Osteocyte (in vitro differentiated cells): ENCODE data around the gene ZNF750. TPM values are rescaled to one million over a fixed set of nuclear protein-coding genes. Genes with fewer than 3 reads are reported as not detected.

Source experiments
- DNase-seq: peaks from one replicate; pipeline ENCODE4 v3.0.0; 2021; ENCODE audit warnings: mixed read lengths; ENCODE audit not compliant: unreplicated experiment; ENCODE audit errors: extremely low spot score
- H3K27ac Mint-ChIP-seq: one replicate; pipeline ENCODE4 v1.8.0; 2021; ENCODE audit warnings: mild to moderate bottlenecking, mixed read lengths; ENCODE audit not compliant: unreplicated experiment
- H3K27me3 Mint-ChIP-seq: one replicate; pipeline ENCODE4 v1.8.0; 2021; ENCODE audit warnings: mixed read lengths; ENCODE audit not compliant: unreplicated experiment
- H3K36me3 Mint-ChIP-seq: one replicate; pipeline ENCODE4 v1.8.0; 2021; ENCODE audit warnings: mixed read lengths; ENCODE audit not compliant: unreplicated experiment
- H3K4me1 Mint-ChIP-seq: one replicate; pipeline ENCODE4 v1.8.0; 2021; ENCODE audit warnings: mixed read lengths; ENCODE audit not compliant: unreplicated experiment
- H3K4me3 Mint-ChIP-seq: one replicate; pipeline ENCODE4 v1.8.0; 2021; ENCODE audit warnings: mild to moderate bottlenecking, moderate library complexity, mixed read lengths; ENCODE audit not compliant: unreplicated experiment
- H3K9me3 Mint-ChIP-seq: one replicate; pipeline ENCODE4 v1.8.0; 2021; ENCODE audit warnings: mixed read lengths; ENCODE audit not compliant: unreplicated experiment
- total RNA-seq: library from RNA; stranded (reverse); gene quantifications from 2 replicates; pipeline ENCODE4 v1.2.1, GENCODE V29; 2021
- TF ChIP-seq, protein P1 (sequence below): fragments of 200-600 bp; sonication (generic); IDR thresholded peaks from 2 replicates; pipeline ENCODE4 v1.5.0; 2021; ENCODE audit warnings: antibody characterized with exemption, mild to moderate bottlenecking, moderate library complexity

Gene ZNF750
- total RNA-seq, 1 donor from 2014 or later: not detected

DNA sequence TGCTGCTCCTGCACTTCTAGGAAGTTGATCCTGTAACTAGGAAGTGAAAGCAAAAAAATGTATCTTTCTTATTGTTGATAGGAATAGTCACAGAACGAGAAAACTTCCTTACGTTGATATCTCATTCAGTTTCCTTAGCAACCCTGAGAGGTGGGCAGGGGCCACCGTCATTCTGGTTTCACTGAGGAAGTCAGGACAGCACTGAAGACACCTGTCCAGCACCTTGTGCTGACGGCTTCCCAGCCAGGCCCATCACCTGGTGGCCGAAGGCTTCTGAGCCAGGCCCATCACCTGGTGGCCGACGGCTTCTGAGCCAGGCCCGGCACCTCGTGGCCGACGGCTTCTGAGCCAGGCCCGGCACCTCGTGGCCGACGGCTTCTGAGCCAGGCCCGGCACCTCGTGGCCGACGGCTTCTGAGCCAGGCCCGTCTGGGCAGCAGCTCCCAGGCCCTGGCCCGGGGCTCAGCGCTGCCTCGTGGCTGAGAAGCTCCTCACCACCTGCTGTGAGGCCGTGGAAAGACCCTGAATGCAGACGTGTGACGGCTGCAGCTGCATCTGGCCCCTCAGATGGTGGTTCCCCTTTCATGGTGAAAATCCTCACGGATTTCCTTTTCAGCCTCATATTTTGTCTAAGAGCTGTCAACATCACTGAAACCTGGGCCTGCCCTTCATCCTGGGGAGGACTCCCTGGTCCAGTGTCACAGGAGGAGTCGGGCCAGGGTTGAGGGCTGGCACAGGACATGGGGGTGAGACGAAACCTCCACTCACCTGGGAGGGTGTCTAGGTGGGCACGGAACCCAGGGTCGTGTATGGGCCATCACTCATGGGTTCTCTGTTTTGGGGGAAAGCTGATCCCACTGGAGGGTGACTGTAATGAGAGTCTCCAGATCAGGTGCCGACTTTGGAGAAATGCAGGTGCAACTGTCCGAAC is 33.0 kb upstream of the ZNF750 start:
- Mint-ChIP-seq H3K4me1 (peaks cover 14% of the 10 kb centered on the region), H3K36me3 (peaks cover 12% of the 10 kb centered on the region), H3K9me3 (no peaks in the 10 kb centered on the region), H3K27ac (no peak overlapping the region), H3K27me3 (no peaks in the 10 kb centered on the region), H3K4me3 (no peak overlapping the region)
- TF ChIP-seq, protein P1, sequence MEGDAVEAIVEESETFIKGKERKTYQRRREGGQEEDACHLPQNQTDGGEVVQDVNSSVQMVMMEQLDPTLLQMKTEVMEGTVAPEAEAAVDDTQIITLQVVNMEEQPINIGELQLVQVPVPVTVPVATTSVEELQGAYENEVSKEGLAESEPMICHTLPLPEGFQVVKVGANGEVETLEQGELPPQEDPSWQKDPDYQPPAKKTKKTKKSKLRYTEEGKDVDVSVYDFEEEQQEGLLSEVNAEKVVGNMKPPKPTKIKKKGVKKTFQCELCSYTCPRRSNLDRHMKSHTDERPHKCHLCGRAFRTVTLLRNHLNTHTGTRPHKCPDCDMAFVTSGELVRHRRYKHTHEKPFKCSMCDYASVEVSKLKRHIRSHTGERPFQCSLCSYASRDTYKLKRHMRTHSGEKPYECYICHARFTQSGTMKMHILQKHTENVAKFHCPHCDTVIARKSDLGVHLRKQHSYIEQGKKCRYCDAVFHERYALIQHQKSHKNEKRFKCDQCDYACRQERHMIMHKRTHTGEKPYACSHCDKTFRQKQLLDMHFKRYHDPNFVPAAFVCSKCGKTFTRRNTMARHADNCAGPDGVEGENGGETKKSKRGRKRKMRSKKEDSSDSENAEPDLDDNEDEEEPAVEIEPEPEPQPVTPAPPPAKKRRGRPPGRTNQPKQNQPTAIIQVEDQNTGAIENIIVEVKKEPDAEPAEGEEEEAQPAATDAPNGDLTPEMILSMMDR: no peak
- no peak for DNase-seq

DNA sequence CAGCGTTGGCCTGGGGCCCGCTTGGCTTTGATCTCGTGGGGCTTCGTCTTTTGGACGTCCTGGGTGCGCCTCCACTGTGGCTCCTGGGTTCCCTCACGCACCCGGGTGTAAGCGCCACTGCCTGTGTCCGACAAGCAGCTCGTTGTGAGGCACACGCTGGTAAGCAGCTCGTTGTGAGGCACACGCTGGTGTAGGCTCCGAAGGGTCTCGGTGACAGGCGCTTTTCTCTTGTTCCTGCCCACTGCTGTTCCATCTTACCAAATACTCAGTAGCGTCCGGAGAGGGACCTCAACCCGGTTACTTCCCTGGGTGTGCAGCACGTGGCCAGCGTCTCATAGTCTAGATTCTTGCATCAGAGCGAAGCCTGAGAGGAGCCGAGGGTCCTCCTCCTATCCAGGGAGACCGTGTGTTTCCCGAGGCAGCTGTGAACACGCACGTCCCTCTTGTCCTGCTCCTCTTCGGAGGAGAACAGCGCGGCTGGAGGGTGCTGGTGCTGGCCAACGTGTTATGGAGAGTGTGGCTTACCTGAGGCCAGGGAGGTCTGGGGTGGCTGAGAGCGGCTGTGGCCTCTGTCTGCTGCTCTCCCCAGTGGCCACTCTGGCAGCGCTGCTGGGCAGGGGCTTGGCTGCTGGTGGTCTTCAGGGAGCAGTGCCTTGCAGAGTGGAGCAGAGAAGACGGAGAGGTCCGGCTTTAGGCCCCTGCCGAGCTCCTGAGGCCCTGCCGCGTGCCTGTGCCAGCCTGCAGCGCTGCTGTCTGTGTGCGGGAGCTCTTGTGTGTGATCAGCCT is 32.1 kb upstream of the ZNF750 start:
- H3K4me3 Mint-ChIP-seq: no peak overlapping the region
- H3K27me3 Mint-ChIP-seq: no peaks in the 10 kb centered on the region
- H3K4me1 Mint-ChIP-seq: peaks cover 22% of the 10 kb centered on the region
- no peaks in the 10 kb centered on the region for H3K9me3 Mint-ChIP-seq
- H3K27ac Mint-ChIP-seq: no peak overlapping the region
- DNase-seq: no peak
- TF ChIP-seq, protein P1: no peak
- H3K36me3 Mint-ChIP-seq: peaks cover 12% of the 10 kb centered on the region

DNA sequence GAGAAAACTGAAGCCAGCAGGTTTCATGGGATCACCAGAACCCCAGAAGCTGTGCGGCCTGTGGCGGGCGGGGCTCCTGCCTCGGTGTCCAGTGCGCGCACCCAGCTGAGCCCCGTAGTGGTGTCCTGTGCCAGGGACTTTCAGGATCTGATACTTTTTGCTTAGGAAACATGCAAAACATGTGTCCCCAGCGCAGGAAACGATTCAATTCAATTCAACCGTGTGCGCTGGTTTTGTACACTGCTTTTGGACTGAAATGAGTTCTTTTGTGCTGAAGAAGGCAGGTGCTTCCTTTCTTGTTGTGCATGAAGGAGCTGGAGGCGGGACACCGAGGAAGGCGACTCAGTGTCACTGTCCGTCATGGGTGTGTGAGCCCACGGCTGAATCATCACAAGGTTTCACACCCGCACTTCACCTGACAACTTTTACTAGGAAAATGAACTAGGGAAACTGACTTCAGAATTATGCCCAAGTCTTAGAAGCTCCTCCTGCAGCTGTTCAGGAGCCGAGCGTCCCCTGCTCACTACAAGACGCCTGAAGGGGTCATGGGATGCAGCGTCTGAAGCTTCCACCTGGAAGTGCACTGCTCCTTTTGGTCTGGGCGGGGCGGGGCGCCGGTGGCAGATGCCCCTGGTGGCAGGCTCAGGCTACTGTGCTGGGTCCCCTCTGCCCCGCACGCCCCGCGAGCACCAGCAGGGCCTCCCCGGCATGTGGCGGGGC is 31.4 kb upstream of the ZNF750 start:
- H3K27ac Mint-ChIP-seq: no peak overlapping the region
- peaks cover 22% of the 10 kb centered on the region for H3K4me1 Mint-ChIP-seq
- H3K4me3 Mint-ChIP-seq: no peak overlapping the region
- peaks cover 12% of the 10 kb centered on the region for H3K36me3 Mint-ChIP-seq
- H3K9me3 Mint-ChIP-seq: no peaks in the 10 kb centered on the region
- TF ChIP-seq, protein P1: no peak
- no peaks in the 10 kb centered on the region for H3K27me3 Mint-ChIP-seq
- DNase-seq: no peak

DNA sequence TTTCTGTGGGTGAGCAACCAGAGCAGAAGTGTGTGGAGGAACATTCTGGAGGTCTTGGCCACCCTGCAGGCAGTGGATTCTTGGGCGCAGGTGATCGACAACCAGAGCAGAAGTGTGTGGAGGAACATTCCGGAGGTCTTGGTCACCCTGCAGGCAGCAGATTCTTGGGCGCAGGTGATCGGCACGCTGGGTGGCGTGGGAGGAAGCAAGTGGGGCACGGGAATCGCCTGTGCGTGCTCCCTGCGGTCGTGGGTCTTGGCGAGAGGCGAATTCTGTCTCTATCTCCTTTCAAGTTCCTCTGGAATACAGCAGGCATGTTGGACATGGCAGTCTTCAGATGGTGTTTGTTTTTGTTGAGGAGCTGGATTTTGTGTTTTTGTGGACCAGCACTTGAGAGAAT is 30.7 kb upstream of the ZNF750 start:
- Mint-ChIP-seq H3K27me3 (no peaks in the 10 kb centered on the region), H3K27ac (no peak overlapping the region), H3K4me1 (peaks cover 24% of the 10 kb centered on the region), H3K4me3 (no peak overlapping the region), H3K36me3 (peaks cover 12% of the 10 kb centered on the region), H3K9me3 (no peaks in the 10 kb centered on the region)
- TF ChIP-seq, protein P1: no peak
- DNase-seq: no peak
